ENCODE results near the gene BEST4. TPM values are rescaled to one million over a fixed set of nuclear protein-coding genes. Genes with fewer than 3 reads are reported as not detected.

The BEST4 gene
- total RNA-seq, 1 experiment from 2014 or later = 0.15 TPM

DNA sequence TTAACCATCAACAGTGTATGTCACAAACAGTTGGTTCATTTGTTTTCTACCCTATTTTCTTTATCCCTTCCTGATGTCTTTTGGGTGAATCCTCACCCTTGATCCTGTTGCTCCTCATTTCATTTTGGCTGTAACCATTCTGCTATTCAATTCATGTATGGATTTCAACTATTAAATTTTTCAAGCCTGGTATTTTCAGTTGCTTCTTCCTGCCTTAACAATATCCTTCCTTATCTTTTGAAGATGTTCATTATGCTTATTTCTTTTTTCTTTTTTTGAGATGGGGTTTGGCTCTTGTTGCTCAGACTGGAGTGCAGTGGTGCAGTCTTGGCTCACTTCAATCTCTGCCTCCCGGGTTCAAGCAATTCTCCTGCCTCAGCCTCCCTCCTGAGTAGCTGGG lies 54.2 kb downstream of the BEST4 start:
- H3K9me3 ChIP-seq (ENCODE audit: control insufficient read depth, insufficient read depth, low read depth, low read length) = no peaks in the 10 kb centered on the region
- H3K36me3 ChIP-seq (ENCODE audit: control insufficient read depth, insufficient read depth, low read length) = no peaks in the 10 kb centered on the region
- ATAC-seq (no peak), DNase-seq (ENCODE audit: low read depth, low spot score) (no peak)
- POLR2A ChIA-PET = no interaction called here
- no peak overlapping the region for H3K4me3 ChIP-seq (ENCODE audit: low read depth in 2 of 2, low read length in 2 of 2)
- CTCF ChIA-PET = no interaction called here
- peaks cover 5% of the 10 kb centered on the region; the same call in 1 of the 2 replicates for H3K4me1 ChIP-seq (ENCODE audit: control insufficient read depth, insufficient read depth, low read length)
- no peak overlapping the region for H3K27ac ChIP-seq (ENCODE audit: low read length)
- in situ Hi-C loops (cut with HindIII; ENCODE audit: low pct_unique_long_range_greater_than_20kb, low sequenced_read_pairs) (no loop called here), intact Hi-C loops (cut with micrococcal nuclease; ENCODE audit: unreplicated experiment) (loop anchor here (10.0 kb wide), 1 partner anchor 81 kb away; no protein-coding TSS in a partner anchor)
- TF ChIP-seq, protein P1, sequence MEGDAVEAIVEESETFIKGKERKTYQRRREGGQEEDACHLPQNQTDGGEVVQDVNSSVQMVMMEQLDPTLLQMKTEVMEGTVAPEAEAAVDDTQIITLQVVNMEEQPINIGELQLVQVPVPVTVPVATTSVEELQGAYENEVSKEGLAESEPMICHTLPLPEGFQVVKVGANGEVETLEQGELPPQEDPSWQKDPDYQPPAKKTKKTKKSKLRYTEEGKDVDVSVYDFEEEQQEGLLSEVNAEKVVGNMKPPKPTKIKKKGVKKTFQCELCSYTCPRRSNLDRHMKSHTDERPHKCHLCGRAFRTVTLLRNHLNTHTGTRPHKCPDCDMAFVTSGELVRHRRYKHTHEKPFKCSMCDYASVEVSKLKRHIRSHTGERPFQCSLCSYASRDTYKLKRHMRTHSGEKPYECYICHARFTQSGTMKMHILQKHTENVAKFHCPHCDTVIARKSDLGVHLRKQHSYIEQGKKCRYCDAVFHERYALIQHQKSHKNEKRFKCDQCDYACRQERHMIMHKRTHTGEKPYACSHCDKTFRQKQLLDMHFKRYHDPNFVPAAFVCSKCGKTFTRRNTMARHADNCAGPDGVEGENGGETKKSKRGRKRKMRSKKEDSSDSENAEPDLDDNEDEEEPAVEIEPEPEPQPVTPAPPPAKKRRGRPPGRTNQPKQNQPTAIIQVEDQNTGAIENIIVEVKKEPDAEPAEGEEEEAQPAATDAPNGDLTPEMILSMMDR (IDR thresholded peaks at IDR 0.05) = no peak
- TF ChIP-seq TCF7L2 (IDR thresholded peaks at IDR 0.05; ENCODE audit: low read depth, low read length) (no peak), SIN3A (IDR thresholded peaks at IDR 0.05; ENCODE audit: borderline replicate concordance, insufficient read depth, low read depth, low read length) (no peak), POLR2AphosphoS5 (IDR thresholded peaks at IDR 0.05; ENCODE audit: low read depth, low read length) (no peak)
- TF ChIP-seq, protein P2, sequence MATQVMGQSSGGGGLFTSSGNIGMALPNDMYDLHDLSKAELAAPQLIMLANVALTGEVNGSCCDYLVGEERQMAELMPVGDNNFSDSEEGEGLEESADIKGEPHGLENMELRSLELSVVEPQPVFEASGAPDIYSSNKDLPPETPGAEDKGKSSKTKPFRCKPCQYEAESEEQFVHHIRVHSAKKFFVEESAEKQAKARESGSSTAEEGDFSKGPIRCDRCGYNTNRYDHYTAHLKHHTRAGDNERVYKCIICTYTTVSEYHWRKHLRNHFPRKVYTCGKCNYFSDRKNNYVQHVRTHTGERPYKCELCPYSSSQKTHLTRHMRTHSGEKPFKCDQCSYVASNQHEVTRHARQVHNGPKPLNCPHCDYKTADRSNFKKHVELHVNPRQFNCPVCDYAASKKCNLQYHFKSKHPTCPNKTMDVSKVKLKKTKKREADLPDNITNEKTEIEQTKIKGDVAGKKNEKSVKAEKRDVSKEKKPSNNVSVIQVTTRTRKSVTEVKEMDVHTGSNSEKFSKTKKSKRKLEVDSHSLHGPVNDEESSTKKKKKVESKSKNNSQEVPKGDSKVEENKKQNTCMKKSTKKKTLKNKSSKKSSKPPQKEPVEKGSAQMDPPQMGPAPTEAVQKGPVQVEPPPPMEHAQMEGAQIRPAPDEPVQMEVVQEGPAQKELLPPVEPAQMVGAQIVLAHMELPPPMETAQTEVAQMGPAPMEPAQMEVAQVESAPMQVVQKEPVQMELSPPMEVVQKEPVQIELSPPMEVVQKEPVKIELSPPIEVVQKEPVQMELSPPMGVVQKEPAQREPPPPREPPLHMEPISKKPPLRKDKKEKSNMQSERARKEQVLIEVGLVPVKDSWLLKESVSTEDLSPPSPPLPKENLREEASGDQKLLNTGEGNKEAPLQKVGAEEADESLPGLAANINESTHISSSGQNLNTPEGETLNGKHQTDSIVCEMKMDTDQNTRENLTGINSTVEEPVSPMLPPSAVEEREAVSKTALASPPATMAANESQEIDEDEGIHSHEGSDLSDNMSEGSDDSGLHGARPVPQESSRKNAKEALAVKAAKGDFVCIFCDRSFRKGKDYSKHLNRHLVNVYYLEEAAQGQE (IDR thresholded peaks at IDR 0.05; ENCODE audit: insufficient read depth in 1 of 2, low read depth in 2 of 2, low read length in 1 of 2) = no peak
- no TSS peak for BruUV-seq (replicated peaks)
- H3K27me3 ChIP-seq (ENCODE audit: control insufficient read depth, insufficient read depth, low read length) = no peaks in the 10 kb centered on the region

Other genes with a start within 250 kb of the BEST4 start
- gene TMEM53, start 113.7 kb downstream of the BEST4 start, total RNA-seq (2021; ENCODE audit: unreplicated experiment) = 22.9 TPM
- gene ARMH1, start 113.5 kb downstream of the BEST4 start, total RNA-seq (2021; ENCODE audit: unreplicated experiment) = 2.8 TPM
- not detected for gene RNU5D-1, start 57.0 kb downstream of the BEST4 start, total RNA-seq (2021; ENCODE audit: unreplicated experiment)
- gene KIF2C, start 48.3 kb downstream of the BEST4 start, total RNA-seq (2021; ENCODE audit: unreplicated experiment) = 69.4 TPM
- 1,087 TPM for gene RPS8, start 12.6 kb downstream of the BEST4 start, total RNA-seq (2021; ENCODE audit: unreplicated experiment)
- 13.7 TPM for gene PLK3, start 12.2 kb upstream of the BEST4 start, total RNA-seq (2021; ENCODE audit: unreplicated experiment)
- gene DYNLT4, start 19.2 kb upstream of the BEST4 start, total RNA-seq (2021; ENCODE audit: unreplicated experiment) = not detected
- gene BTBD19, start 20.4 kb upstream of the BEST4 start, total RNA-seq (2021; ENCODE audit: unreplicated experiment) = 2.6 TPM
- 0.74 TPM for gene PTCH2, start 55.1 kb upstream of the BEST4 start, total RNA-seq (2021; ENCODE audit: unreplicated experiment)
- 32.2 TPM for gene EIF2B3, start 198.4 kb upstream of the BEST4 start, total RNA-seq (2021; ENCODE audit: unreplicated experiment)
- 27.2 TPM for gene HECTD3, start 223.2 kb upstream of the BEST4 start, total RNA-seq (2021; ENCODE audit: unreplicated experiment)
- 76.8 TPM for gene UROD, start 224.1 kb upstream of the BEST4 start, total RNA-seq (2021; ENCODE audit: unreplicated experiment)